Fibroblast of lung (primary cell): Measurements from ENCODE around the gene CNN2. TPM values are rescaled to one million over a fixed set of nuclear protein-coding genes. Genes with fewer than 3 reads are reported as not detected.

ENCODE experiments used
- DNase-seq, 2 donors: peaks; one replicate each; pipeline versions ENCODE4 v3.0.0 to v3.0.0-alpha.2; 2010; ENCODE audit warnings: low read depth in 2 of 2
- H2AFZ ChIP-seq: 2 replicates; pipeline ENCODE4 v1.5.1; 2012; ENCODE audit warnings: low read length, control low read depth, inconsistent platforms
- H3K27ac ChIP-seq: 2 replicates; pipeline ENCODE4 v1.5.1; 2011; ENCODE audit warnings: low read length, control low read depth; ENCODE audit not compliant: insufficient read depth
- H3K27me3 ChIP-seq: 2 replicates; pipeline ENCODE4 v1.5.1; 2011; ENCODE audit warnings: mild to moderate bottlenecking, low read length; ENCODE audit not compliant: control insufficient read depth, insufficient read depth
- H3K36me3 ChIP-seq: 2 replicates; pipeline ENCODE4 v1.5.1; 2011; ENCODE audit warnings: low read length; ENCODE audit not compliant: control insufficient read depth, insufficient read depth
- H3K4me1 ChIP-seq: 2 replicates; pipeline ENCODE4 v1.5.1; 2011; ENCODE audit warnings: low read length; ENCODE audit not compliant: control insufficient read depth, insufficient read depth; ENCODE audit errors: extremely low read depth
- H3K4me2 ChIP-seq: 2 replicates; pipeline ENCODE4 v1.5.1; 2011; ENCODE audit warnings: low read length, control low read depth; ENCODE audit not compliant: insufficient read depth; ENCODE audit errors: extremely low read depth
- H3K4me3 ChIP-seq, 4 experiments: fragments of 200-600 bp in 1 of 4; sonication (generic) in 1 of 4; replicated peaks in 1 of 4; 2 replicates each; pipeline ENCODE4 v1.5.1; 2011 to 2016; ENCODE audit warnings: low read length in 4 of 4, low read depth in 3 of 4, mild to moderate bottlenecking in 3 of 4, control low read depth in 2 of 4, inconsistent platforms in 1 of 4, mixed read lengths in 1 of 4; ENCODE audit not compliant: insufficient read depth in 1 of 4; ENCODE audit errors: control extremely low read depth in 1 of 4
- H3K79me2 ChIP-seq: 2 replicates; pipeline ENCODE4 v1.5.1; 2012; ENCODE audit warnings: mild to moderate bottlenecking, low read length, inconsistent platforms; ENCODE audit not compliant: control insufficient read depth, insufficient read depth
- H3K9ac ChIP-seq: 2 replicates; pipeline ENCODE4 v1.5.1; 2011; ENCODE audit warnings: mild to moderate bottlenecking, low read length, control low read depth; ENCODE audit not compliant: insufficient read depth
- H3K9me3 ChIP-seq: 2 replicates; pipeline ENCODE4 v1.5.1; 2012; ENCODE audit warnings: low read depth, low read length; ENCODE audit not compliant: control insufficient read depth, insufficient read depth
- H4K20me1 ChIP-seq: 2 replicates; pipeline ENCODE4 v1.5.1; 2011; ENCODE audit warnings: low read length; ENCODE audit not compliant: control insufficient read depth, insufficient read depth; ENCODE audit errors: extremely low read depth
- EZH2 ChIP-seq: IDR thresholded peaks from 2 replicates; pipeline ENCODE4 v1.5.1; 2012; ENCODE audit warnings: low read length, control low read depth, mild to moderate bottlenecking; ENCODE audit errors: missing control alignments
- polyA minus RNA-seq: library from RNA; depleted of rRNA, polyadenylated mRNA; stranded (reverse); fragments of >200 nt; gene quantifications from 2 replicates; pipeline ENCODE4 v1.2.3, GENCODE V29; 2011; ENCODE audit warnings: low replicate concordance
- polyA plus RNA-seq, 2 donors: library from polyadenylated mRNA; depleted of rRNA in 1 of 2; stranded (reverse) in 1 of 2; unstranded in 1 of 2; fragments of >200 nt; gene quantifications; 2 replicates each; pipeline ENCODE4 v1.2.1, GENCODE V29; 2011 to 2012; ENCODE audit warnings: missing spikeins in 1 of 2
- total RNA-seq: library from RNA; depleted of rRNA; stranded (reverse); fragments of >200 nt; gene quantifications from 2 replicates; pipeline ENCODE4 v1.2.1, GENCODE V29; 2014
- TF ChIP-seq, protein P1 (sequence below), 2 donors: IDR thresholded peaks in 1 of 2; conservative IDR thresholded peaks in 1 of 2; 1 replicate in 1 of 2; 2 replicates in 1 of 2; pipeline ENCODE4 v1.5.1; 2011 to 2012; ENCODE audit warnings: low read length in 2 of 2, control low read depth in 1 of 2, inconsistent platforms in 1 of 2, low read depth in 1 of 2, mild to moderate bottlenecking in 1 of 2

CNN2 gene
- total RNA-seq (120 and 194 TPM in 2 replicates), polyA plus RNA-seq (299 and 473 TPM in 2 replicates), polyA minus RNA-seq (987 and 1,445 TPM in 2 replicates)
- polyA plus RNA-seq (2012) = 425 and 591 TPM in 2 replicates

GRCh38 chr19:1025960-1026782 is at the start of gene CNN2:
TSS of gene CNN2 (plus strand) at chr19:1026608. CDS start at chr19:1026662, 54 bp downstream.
- H2AFZ ChIP-seq = no peak within 1 kb of the TSS
- TF ChIP-seq, protein P1, sequence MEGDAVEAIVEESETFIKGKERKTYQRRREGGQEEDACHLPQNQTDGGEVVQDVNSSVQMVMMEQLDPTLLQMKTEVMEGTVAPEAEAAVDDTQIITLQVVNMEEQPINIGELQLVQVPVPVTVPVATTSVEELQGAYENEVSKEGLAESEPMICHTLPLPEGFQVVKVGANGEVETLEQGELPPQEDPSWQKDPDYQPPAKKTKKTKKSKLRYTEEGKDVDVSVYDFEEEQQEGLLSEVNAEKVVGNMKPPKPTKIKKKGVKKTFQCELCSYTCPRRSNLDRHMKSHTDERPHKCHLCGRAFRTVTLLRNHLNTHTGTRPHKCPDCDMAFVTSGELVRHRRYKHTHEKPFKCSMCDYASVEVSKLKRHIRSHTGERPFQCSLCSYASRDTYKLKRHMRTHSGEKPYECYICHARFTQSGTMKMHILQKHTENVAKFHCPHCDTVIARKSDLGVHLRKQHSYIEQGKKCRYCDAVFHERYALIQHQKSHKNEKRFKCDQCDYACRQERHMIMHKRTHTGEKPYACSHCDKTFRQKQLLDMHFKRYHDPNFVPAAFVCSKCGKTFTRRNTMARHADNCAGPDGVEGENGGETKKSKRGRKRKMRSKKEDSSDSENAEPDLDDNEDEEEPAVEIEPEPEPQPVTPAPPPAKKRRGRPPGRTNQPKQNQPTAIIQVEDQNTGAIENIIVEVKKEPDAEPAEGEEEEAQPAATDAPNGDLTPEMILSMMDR (conservative IDR thresholded peaks at IDR 0.05 in 1 of 2, IDR thresholded peaks at IDR 0.05 in 1 of 2; ENCODE audit: low read depth in 1 of 2, low read length in 2 of 2) = no peak
- TF ChIP-seq EZH2 = no peak
- peaks cover 10% of the 10 kb centered on the region for H3K36me3 ChIP-seq
- peaks cover 44% of the 10 kb centered on the region for H3K79me2 ChIP-seq
- H3K4me1 ChIP-seq = peaks cover 10% of the 10 kb centered on the region
- H3K4me2 ChIP-seq = peak within 1 kb of the TSS; percentile 93
- peak within 1 kb of the TSS; percentile 76 to 97 (median 88) for H3K4me3 ChIP-seq
- H4K20me1 ChIP-seq = no peaks in the 10 kb centered on the region
- no peaks in the 10 kb centered on the region for H3K27me3 ChIP-seq
- no peaks in the 10 kb centered on the region for H3K9me3 ChIP-seq
- H3K27ac ChIP-seq = peak within 1 kb of the TSS; percentile 95
- DNase-seq = peak; percentile 77
- peak within 1 kb of the TSS; percentile 76 for H3K9ac ChIP-seq

DNA sequence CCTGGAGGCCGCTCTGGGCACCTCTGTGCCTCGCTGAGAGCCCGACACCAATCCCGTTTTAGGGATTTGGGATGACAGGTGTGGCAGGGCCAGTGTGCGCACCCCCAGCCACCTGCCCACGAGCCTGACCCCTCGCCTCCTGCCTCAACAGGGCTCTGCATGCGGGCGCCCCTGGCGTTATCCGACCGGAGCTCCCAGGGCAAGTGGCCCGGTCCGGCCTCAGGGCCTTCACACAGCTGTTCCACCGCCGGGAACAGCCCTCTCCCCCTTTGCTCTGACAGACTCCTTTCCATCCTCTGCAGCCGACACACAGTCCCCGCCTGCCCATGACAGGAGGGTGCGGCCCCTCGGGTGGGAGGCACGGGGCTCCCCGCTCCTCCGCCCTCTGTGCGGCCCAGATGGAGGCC is 49.3 kb upstream of the CNN2 start:
- Histone ChIP-seq H3K36me3 (no peaks in the 10 kb centered on the region), H3K9ac (no peak overlapping the region), H3K27me3 (no peaks in the 10 kb centered on the region), H3K79me2 (no peaks in the 10 kb centered on the region), H2AFZ (no peak overlapping the region), H3K4me2 (no peak overlapping the region), H4K20me1 (no peaks in the 10 kb centered on the region), H3K4me3 (no peak overlapping the region), H3K27ac (no peak overlapping the region), H3K9me3 (no peaks in the 10 kb centered on the region), H3K4me1 (peaks cover 9% of the 10 kb centered on the region)
- DNase-seq = no peak
- TF ChIP-seq, protein P1 (conservative IDR thresholded peaks at IDR 0.05 in 1 of 2, IDR thresholded peaks at IDR 0.05 in 1 of 2; ENCODE audit: low read depth in 1 of 2, low read length in 2 of 2) = no peak
- no peak for TF ChIP-seq EZH2

- H3K4me3 ChIP-seq = no peak overlapping the region
- H2AFZ ChIP-seq = no peak overlapping the region
- no peaks in the 10 kb centered on the region for H3K36me3 ChIP-seq
- DNase-seq = no peak
- TF ChIP-seq, protein P1 (conservative IDR thresholded peaks at IDR 0.05 in 1 of 2, IDR thresholded peaks at IDR 0.05 in 1 of 2; ENCODE audit: low read depth in 1 of 2, low read length in 2 of 2) = no peak
- TF ChIP-seq EZH2 = no peak
- no peak overlapping the region for H3K4me2 ChIP-seq
- no peak overlapping the region for H3K9ac ChIP-seq
- no peak overlapping the region for H3K27ac ChIP-seq
- H3K79me2 ChIP-seq = peaks cover under 1% of the 10 kb centered on the region
- H3K9me3 ChIP-seq = no peaks in the 10 kb centered on the region
- H3K4me1 ChIP-seq = peaks cover 13% of the 10 kb centered on the region
- H3K27me3 ChIP-seq = no peaks in the 10 kb centered on the region
- H4K20me1 ChIP-seq = no peaks in the 10 kb centered on the region
Observed at GRCh38 chr19:979318-979741, 47.1 kb upstream of the CNN2 start.
